HEK293T (cell line): ENCODE results near the gene SPATA32.

Source experiments
- ARNT ChIP-seq: fragments of 450-650 bp; IDR thresholded peaks from 2 replicates; pipeline ENCODE4 v1.6.1; 2017; ENCODE audit warnings: mild to moderate bottlenecking
- BHLHE40 ChIP-seq: fragments of 450-650 bp; IDR thresholded peaks from 2 replicates; pipeline ENCODE4 v1.6.1; 2016; ENCODE audit warnings: mild to moderate bottlenecking, moderate library complexity, borderline replicate concordance
- ELF4 ChIP-seq: fragments of 450-650 bp; IDR thresholded peaks from 2 replicates; pipeline ENCODE4 v1.6.1; 2017; ENCODE audit warnings: antibody characterized with exemption
- FOXK2 ChIP-seq: fragments of 450-650 bp; IDR thresholded peaks from 2 replicates; pipeline ENCODE4 v1.6.1; 2016; ENCODE audit warnings: mild to moderate bottlenecking
- FOXM1 ChIP-seq: fragments of 450-650 bp; IDR thresholded peaks from 2 replicates; pipeline ENCODE4 v1.6.1; 2017; ENCODE audit warnings: mild to moderate bottlenecking, borderline replicate concordance
- HDGF ChIP-seq: fragments of 450-650 bp; IDR thresholded peaks from 2 replicates; pipeline ENCODE4 v1.6.1; 2017; ENCODE audit warnings: antibody characterized with exemption, borderline replicate concordance
- L3MBTL2 ChIP-seq: fragments of 450-650 bp; conservative IDR thresholded peaks from 2 replicates; pipeline ENCODE4 v1.6.1; 2016; ENCODE audit warnings: mild to moderate bottlenecking
- SP1 ChIP-seq: fragments of 450-650 bp; IDR thresholded peaks from 2 replicates; pipeline ENCODE4 v1.6.1; 2017
- SUZ12 ChIP-seq: fragments of 450-650 bp; IDR thresholded peaks from 2 replicates; pipeline ENCODE4 v1.6.1; 2016; ENCODE audit warnings: mild to moderate bottlenecking
- ZNF384 ChIP-seq: fragments of 450-650 bp; IDR thresholded peaks from 2 replicates; pipeline ENCODE4 v1.6.1; 2016

DNA sequence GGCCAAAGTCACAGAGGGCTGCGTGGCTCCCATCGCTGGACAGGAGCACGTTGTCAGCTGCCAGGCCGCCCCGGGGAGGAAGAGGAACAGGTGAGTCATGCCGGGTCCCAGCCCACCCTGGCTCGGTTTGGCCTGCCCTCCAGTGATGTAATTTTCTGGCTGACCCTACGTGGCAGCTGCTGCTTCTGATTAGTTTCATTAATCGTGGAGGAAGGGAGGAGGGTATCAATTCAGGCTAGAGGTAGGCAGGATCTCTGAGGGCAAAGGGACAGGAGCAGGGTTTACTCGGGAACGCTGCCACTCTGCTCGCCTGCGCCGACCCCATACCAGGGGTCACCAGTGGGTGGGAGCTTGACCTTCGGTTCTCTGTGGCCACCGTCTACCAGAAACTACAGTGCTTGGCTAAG lies 11.7 kb upstream of the SPATA32 start:
- no peak for TF ChIP-seq SP1
- TF ChIP-seq FOXK2 = no peak
- no peak for TF ChIP-seq HDGF
- no peak for TF ChIP-seq L3MBTL2
- TF ChIP-seq ELF4 = no peak
- no peak for TF ChIP-seq ZNF384
- TF ChIP-seq SUZ12 = no peak
- no peak for TF ChIP-seq BHLHE40
- TF ChIP-seq FOXM1 = no peak
- TF ChIP-seq ARNT = no peak
